Neural cell (in vitro differentiated cells): ENCODE results near the gene TSSK1B. TPM values are rescaled to one million over a fixed set of nuclear protein-coding genes. Genes with fewer than 3 reads are reported as not detected.

Experiments
- H2AFZ ChIP-seq: fragments of 200-600, 300-800 bp; sonication (generic), shearing (Covaris generic); 2 replicates; pipeline ENCODE4 v1.6.0; 2014; ENCODE audit warnings: low read depth, mild to moderate bottlenecking, antibody characterized with exemption, low read length, moderate library complexity
- H3F3A ChIP-seq: fragments of 200-600 bp; shearing (Covaris generic); 2 replicates; pipeline ENCODE4 v1.6.1; 2016; ENCODE audit warnings: mild to moderate bottlenecking, moderate library complexity, mixed read lengths, antibody characterized with exemption, low read length; ENCODE audit not compliant: insufficient read depth, poor library complexity, severe bottlenecking
- H3K27ac ChIP-seq: fragments of 200-600, 300-800 bp; sonication (generic), shearing (Covaris generic); 2 replicates; pipeline ENCODE4 v1.5.1; 2014; ENCODE audit warnings: mild to moderate bottlenecking, low read length, moderate library complexity
- H3K27me3 ChIP-seq: fragments of 300-800, 200-600 bp; sonication (generic), shearing (Covaris generic); 2 replicates; pipeline ENCODE4 v1.6.0; 2014; ENCODE audit warnings: mild to moderate bottlenecking, low read depth, low read length, moderate library complexity; ENCODE audit not compliant: insufficient read depth
- H3K36me3 ChIP-seq: fragments of 300-800, 200-600 bp; sonication (generic), shearing (Covaris generic); 2 replicates; pipeline ENCODE4 v1.5.1; 2014; ENCODE audit warnings: mild to moderate bottlenecking, antibody characterized with exemption, low read length, moderate library complexity; ENCODE audit not compliant: insufficient read depth
- H3K4me2 ChIP-seq: fragments of 300-800, 200-600 bp; sonication (generic), shearing (Covaris generic); 2 replicates; pipeline ENCODE4 v1.6.0; 2014; ENCODE audit warnings: mild to moderate bottlenecking, low read length
- H3K4me3 ChIP-seq: fragments of 300-800, 200-600 bp; sonication (generic), shearing (Covaris generic); 2 replicates; pipeline ENCODE4 v1.5.1; 2014; ENCODE audit warnings: mild to moderate bottlenecking, low read length, moderate library complexity
- H3K79me2 ChIP-seq: fragments of 200-600 bp; shearing (Covaris generic); replicated peaks from 2 replicates; pipeline ENCODE4 v1.6.0; 2014; ENCODE audit warnings: mild to moderate bottlenecking, low read length, moderate library complexity; ENCODE audit not compliant: insufficient read depth
- H3K9ac ChIP-seq: fragments of 300-800, 200-600 bp; sonication (generic), shearing (Covaris generic); 2 replicates; pipeline ENCODE4 v1.6.1; 2016; ENCODE audit warnings: mild to moderate bottlenecking, low read length, mixed read lengths
- H3K9me2 ChIP-seq: fragments of 200-600 bp; shearing (Covaris generic); 2 replicates; pipeline ENCODE4 v1.6.1; 2016; ENCODE audit warnings: mild to moderate bottlenecking, low read length, mixed read lengths; ENCODE audit not compliant: insufficient read depth
- H3K9me3 ChIP-seq: fragments of 200-600, 300-800 bp; sonication (generic), shearing (Covaris generic); 2 replicates; pipeline ENCODE4 v1.6.1; 2016; ENCODE audit warnings: mild to moderate bottlenecking, mixed run types, low read length, moderate library complexity, mixed read lengths
- H4K20me1 ChIP-seq: fragments of 200-600 bp; shearing (Covaris generic); 2 replicates; pipeline ENCODE4 v1.6.1; 2016; ENCODE audit warnings: mild to moderate bottlenecking, mixed run types; ENCODE audit not compliant: insufficient read depth
- CTCF ChIP-seq: fragments of 450-650 bp; IDR thresholded peaks from 2 replicates; pipeline ENCODE4 v1.5.1; 2014; ENCODE audit warnings: antibody characterized with exemption, mild to moderate bottlenecking, moderate library complexity; ENCODE audit not compliant: poor library complexity, severe bottlenecking
- EZH2 ChIP-seq: fragments of 200-600, 300-800 bp; shearing (Covaris generic), sonication (generic); IDR thresholded peaks from 2 replicates; pipeline ENCODE4 v1.6.1; 2014; ENCODE audit warnings: antibody characterized with exemption, low read length, borderline replicate concordance, mild to moderate bottlenecking; ENCODE audit not compliant: insufficient read depth, poor library complexity, severe bottlenecking
- MXI1 ChIP-seq: fragments of 450-650 bp; conservative IDR thresholded peaks from 2 replicates; pipeline ENCODE4 v1.6.1; 2014; ENCODE audit warnings: antibody characterized with exemption, mild to moderate bottlenecking; ENCODE audit not compliant: poor library complexity, severe bottlenecking
- POLR2AphosphoS5 ChIP-seq: IDR thresholded peaks from 2 replicates; pipeline ENCODE4 v1.6.1; 2012
- TAF1 ChIP-seq: IDR thresholded peaks from 2 replicates; pipeline ENCODE4 v1.6.1; 2012; ENCODE audit warnings: low read depth
- polyA plus RNA-seq: library from polyadenylated mRNA; depleted of rRNA; stranded (reverse); fragments of >200 nt; gene quantifications from 2 replicates; pipeline ENCODE4 v1.2.3, GENCODE V29; 2014

Gene TSSK1B
- polyA plus RNA-seq, 1 donor from 2014 or later = not detected

GRCh38 chr5:113382731-113383130 is 52.1 kb downstream of the TSSK1B start:
- Histone ChIP-seq H3K27me3 (no peaks in the 10 kb centered on the region), H3K9ac (no peak overlapping the region), H4K20me1 (no peaks in the 10 kb centered on the region), H3K36me3 (no peaks in the 10 kb centered on the region), H3K9me2 (no peaks in the 10 kb centered on the region), H2AFZ (no peak overlapping the region), H3F3A (no peaks in the 10 kb centered on the region), H3K27ac (no peak overlapping the region), H3K79me2 (no peaks in the 10 kb centered on the region), H3K4me3 (no peak overlapping the region), H3K9me3 (no peaks in the 10 kb centered on the region), H3K4me2 (no peak overlapping the region)
- TF ChIP-seq POLR2AphosphoS5 (no peak), CTCF (no peak), MXI1 (no peak), EZH2 (no peak), TAF1 (no peak)

Other genes with a start within 250 kb of the TSSK1B start
- gene MCC, start 53.5 kb upstream of the TSSK1B start, polyA plus RNA-seq = 2.2 and 4.6 TPM in 2 replicates
- gene YTHDC2, start 78.7 kb upstream of the TSSK1B start, polyA plus RNA-seq = 43.7 and 44.3 TPM in 2 replicates